Stimulated activated naive CD4-positive, alpha-beta T cell treated with Interleukin-2 at 50 U/mL for 16 hours (primary cell): ENCODE results near the gene PTMA.
A peak's percentile ranks its signal among the peaks of the same experiment; 100 is the strongest.

Experiments used
- DNase-seq: peaks from one replicate; lab custom pipeline; 2025; lab: John Stamatoyannopoulos, UW

Gene PTMA

DNA sequence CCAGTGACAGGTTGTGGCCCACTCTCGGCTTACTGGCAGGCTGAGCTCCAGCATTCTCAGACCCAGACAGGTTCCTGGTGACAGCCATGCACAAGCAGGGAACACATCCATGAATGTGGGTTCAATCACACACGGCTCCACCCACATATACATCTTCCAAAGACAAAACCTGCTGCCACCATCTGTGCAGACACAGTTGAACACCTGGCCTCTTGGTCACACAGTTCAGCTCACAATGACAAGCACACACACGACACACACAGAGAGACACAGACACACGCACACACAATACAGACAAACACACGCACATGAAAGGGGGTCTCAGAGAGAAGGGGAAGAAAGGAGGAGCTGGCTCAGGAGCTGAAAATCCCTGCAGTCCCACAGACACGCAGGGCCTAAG is 32.1 kb upstream of the PTMA start:
- no peak for DNase-seq

DNA sequence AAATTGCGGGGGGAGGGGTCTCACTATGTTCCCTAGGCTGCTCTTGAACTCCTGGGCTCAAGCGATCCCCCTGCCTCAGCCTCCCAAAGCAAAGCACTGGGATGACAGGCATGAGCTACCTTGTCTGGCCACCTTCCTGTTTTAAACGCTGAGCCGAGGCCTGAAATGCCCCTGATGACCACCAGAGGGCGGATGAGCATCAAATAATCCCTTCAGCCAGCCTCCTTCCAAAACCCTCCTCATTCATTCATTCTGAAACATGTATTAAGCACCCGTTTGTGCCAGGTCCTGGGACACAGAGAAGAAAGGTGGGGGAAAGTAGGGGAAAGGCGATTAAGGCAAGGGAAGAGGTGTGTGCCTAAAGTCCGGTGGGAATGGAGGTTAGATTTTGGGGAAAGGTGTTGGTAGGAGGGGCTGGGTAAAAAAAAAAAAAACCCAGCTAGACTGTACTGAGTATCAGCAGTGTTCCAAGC is 30.7 kb upstream of the PTMA start:
- DNase-seq: peak; percentile 71

DNA sequence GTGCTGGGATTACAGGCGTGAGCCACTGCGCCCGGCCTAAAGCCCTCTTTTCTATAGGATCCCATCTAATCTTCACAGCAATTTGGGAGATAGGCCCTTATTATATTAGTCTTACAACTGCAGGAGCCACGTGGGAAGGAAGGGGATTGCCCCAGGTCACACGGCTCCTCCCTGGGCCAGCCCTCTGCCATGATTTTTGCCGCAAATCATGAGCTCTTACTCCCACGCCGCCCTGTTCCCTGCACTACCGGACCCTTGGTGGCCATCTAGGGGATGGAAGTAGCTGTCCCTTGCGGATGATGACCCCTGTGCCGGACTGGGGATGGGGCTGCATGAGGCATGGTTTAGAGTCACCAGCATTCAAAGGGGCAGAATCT is 28.4 kb upstream of the PTMA start:
- DNase-seq: no peak

DNA sequence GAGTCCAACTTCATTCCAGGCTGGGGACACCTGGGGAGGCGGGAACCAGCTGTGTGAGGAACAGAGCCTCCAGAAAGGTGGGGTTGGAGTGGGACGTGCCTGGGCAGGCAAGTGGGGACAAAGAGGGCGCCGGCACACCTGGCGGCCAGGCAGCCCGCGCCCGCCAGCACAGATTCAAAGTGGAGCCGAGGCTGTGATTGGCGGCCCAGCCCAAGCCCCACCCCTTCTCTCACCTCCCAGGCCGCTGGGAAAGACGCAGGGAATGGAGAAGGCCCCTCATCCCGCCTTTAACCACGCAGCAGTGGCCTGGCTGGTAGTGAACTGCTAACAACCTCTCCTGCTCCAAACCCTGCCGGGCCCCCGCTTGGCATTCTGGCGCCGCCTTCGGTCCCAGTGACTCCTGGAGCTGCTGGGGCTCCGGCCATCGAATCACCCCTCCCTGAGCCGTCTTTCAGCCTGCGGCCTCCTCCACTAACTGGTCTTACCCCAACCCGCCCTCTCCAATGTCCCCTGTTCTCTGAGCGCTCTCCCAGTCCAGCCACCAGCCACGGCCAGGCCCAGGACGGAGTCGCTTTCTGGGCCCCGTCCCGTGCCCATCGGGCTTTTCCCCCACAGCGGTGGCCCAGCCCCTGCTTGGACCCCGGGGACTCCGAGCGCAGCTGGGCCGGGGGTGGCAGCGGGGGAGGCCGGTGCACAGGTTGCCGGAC is 27.9 kb upstream of the PTMA start:
- DNase-seq: no peak

DNA sequence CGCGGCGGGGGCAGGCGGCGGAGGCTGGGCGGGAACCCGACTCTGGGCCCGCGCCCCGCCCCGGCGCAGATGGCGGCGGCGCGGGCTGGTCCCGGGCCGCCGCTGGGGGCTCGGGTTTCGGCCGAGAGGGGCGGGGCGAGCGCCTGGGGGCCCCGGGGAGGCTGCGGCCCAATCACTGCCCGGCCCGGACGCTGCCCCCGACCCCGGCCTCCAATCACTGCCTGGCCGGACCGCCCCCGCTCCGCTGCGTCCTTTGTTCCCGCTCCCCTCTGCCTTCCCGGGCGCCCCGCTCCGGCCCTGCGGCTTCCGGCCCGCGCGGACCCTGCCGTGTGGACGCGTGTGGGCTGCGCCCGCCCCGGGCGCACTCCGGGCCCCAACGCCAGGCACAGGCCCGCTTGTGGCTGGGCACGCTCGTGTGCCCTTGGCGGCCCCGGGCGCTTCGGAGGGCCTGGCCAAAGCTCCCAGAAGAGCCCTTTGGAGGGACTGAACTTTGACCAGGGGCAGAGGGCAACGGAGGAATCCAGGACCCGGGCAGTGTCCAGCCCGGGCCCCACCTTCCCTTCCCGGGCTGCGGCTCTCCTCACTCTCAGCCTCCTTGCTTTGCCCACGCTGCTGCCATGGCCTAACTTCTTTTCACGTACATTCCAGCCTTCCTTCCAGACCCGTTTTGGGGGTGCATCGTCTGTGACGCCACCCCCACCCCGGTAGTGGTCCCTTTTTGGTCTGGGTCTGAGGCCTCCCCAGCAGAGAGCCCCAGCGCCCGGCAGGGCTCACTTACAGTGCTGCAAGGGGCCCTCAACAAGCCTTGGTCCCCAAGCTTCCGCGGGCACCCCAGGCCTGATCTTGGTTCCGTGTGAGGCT is 27.1 kb upstream of the PTMA start:
- DNase-seq: no peak

DNA sequence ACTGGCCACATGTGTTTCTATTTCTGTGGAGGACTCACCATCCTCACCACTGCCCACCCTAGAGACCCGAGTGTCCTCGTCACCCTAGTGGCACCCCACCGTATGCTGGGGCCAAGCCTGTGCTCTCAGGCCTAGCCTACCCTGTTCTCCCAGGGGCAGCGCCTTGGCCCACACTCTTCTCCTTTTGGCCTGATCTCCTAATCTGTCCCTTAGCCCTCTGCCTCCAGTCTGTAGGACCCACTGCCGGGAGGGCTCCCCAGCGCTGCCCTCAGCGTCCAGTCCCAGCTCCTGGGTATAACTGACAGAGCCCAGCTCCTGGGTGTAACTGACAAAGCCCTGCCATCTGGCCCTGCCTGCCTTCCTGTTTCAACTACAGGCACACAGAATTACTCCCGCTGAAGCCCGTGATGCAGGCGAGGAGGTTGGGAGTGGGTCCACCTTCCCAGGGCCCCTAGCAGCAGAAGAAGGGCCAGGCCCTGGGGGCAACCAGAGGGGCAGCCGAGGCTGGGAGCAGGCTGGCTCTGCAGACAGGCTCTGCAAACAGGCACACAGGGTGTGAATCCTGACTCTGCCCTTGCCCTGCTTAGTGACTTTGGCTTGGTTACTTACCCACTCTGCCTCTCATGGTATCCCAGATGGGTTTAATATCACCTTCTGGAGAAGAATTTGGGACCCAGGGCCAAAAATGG is 25.6 kb upstream of the PTMA start:
- no peak for DNase-seq

DNA sequence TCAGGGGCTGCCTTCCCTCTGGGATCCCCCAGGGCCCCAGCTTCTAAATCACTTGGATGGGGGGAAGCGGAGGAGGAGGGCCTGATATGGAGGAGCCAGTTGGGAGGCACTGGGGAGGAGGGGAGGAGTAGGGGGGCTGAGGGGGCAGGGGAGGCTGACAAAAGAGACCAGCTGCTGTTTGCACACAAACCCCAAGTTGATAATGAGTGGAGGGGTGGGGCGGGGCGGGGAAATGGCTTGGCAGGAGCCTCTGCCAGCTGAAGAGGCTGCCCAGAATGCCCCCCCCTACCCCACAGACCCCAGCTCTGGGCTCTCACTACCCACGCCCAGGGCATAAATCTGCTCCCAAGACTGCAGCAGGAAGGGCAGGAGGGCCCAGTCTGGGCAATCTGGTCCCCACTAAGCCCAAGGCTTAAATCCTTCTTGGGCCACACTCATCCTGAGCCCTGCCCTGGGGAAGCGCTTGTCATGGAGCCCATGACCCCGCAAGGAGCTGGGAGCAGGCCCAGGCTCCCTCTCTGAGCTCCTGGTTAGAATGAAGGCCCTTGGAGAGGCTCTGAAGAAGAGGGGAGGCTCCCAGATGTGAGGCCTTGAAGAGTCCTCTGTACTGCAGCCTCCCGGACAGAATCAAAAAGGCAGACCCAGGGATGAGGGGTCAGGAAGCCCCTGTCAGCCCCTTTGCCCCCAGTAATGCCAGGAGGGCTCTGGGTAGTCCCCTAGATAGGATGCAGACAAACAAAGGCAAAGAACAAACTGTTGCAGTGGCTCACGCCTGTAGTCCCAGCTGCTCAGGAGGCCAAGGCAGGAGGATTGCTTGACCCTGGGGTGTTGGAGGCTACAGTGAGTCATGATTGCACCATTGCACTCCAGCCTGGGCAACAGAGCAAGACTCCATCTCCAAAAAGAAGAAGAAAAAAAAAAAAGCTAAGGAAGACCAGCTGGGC is 24.8 kb upstream of the PTMA start:
- DNase-seq: no peak

DNA sequence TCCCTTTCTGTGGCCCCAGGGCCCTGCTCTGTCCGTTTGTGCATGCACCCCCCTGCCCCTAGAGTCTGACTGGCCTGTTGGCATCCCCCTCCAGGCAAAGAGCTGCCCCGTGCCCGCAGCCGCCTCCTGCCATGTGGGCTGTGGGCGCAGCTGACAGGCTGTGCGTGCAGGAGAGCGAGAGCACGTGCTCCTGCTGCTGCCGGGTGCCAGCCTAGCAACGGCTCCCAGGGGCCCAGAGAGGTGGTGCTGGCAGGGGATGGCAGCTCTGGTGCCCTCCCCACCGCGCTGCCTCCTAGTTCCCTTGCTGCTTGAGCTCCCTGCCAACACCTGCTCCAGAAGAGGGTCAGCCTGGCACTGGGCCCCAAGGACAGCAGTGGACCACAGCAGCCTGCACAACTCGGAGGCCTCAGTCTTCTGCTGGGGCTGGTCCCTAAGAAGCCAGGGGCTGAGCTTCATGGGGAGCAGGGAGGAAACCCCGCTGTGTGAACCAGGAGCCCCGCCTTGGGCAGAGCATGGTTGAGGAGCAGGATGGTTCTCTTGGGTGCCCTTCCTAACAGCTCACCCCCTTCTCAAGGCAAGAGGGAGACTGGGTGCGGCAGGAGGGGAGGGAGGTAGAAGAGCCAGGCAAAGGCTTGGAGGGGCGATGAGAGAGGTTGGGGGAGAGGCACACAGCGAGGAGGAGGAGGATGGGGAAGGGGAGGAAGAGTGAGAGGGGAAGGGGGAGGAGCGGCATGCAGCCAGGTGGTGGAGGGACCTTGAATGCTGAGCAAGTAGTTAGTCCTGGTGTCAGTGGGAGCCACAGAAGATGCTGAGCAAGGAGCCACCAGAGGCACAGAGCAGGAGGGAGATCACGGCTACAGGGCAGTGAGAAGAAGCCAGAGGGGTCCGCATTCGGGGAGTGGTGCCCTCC is 23.8 kb upstream of the PTMA start:
- no peak for DNase-seq

DNA sequence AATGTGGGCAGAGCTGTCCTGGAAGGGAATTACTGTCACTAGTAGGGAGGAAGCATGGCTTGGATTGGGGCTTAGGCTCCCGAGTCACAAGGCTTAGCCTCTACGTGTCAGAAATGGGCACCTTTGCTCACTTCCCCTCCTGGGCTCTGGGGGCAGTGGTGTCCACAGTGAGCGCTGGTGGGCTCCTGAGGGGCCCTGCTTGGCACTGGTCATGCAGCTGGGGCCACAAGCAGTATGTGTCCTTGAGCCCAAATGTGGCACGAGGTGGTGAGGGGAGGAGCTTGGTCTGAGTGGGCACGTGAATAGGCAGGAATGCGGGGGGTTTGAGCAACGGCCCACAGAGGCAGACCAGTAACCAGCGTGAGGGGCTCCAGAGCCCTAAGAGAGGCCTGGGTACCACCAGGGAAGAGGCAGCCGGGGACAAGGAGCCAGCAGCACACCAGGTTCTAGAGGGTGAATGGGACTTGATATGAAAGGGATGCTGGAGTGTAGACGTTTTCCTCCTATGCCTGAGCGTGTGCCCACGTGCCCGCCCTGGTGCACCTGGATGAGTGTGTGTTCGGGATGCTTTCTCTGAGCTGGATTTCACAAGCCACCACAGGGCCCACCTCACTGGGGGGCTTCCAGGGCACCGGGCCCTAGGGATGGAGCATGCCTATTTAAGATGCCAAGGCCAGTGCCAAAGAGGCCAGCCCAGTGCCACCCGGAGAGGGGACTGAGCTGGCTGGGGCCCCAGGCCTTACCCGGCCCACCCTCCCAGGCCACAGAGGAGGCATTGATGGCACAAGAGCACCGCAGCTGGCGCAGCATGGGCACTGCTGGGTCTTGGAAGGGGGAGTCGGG is 22.8 kb upstream of the PTMA start:
- DNase-seq: no peak

DNA sequence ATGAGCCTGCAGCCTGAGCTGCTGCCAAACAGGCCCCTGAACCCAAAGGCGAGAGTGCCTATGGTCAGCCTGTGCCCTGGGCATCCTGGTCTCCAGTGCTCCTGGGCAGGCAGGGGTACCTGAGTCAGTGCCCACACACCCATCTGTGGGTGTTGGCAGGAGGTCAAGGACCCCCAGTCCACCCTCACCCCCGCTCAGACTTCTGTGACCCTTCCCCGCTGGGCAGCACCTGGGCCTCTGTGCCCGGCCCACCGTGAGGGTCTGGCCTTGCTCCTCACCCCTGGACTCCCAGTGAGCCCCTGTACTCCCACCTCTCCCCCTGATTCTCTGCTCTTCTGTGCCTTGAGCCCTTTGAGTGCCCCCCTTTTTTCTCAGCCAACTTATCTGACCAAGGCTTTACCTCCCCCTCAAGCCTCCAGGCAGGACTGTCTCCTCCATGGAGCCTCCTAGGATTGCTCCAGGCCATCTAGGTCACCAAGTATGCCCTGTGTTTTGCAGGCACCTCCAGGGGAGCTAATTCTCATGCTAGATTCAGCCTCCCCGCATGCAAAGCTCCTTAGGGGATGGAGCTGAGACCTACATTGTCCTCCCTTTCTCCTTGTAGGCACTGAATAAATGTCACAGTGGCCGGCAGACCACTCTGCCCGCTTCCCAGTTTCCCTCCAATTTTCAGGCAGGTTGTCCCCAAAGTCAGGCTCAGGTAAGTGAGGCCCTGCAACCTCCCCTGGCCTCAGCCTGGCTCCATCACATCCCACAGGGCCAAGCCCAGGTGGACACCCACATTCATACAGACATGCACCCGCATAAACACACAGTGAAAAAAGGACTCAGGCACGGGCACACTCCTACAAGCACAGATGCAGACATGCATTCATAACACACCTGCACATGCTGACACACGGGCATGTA is 21.9 kb upstream of the PTMA start:
- DNase-seq: no peak

DNA sequence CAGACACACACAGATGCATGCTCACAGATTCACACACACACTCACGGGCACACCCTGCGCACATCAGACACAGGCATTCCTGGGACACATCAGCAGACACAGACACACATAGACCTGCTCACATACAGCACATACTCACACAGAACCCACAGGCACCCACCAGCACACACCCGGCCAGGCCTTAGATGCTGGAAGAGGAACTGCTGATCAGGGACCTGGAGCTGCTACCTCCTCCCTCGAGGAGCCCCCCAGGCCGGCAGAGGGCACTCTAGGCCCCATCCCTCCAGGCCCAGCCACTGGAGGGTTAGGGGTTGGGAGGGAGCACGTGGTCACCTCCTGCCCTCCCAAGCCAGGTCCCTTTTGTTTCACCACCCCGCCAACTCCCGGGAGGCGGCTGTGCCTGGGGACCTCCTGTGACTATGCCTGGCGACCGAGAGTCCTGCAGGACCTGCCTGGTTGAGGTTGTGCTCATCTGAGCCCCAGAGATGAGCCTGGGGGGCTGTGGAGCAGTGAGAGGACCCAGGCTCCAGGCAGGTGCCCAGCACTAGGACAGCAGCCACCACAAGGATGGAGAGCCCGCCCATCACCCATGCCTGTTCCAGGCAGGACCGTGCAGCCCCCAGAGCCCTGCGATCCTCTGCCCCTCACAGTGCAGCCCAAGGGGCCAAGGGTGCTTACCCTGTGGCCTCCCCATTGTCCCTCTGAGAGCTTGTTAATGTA is 21.0 kb upstream of the PTMA start:
- peak; percentile 47 for DNase-seq

DNA sequence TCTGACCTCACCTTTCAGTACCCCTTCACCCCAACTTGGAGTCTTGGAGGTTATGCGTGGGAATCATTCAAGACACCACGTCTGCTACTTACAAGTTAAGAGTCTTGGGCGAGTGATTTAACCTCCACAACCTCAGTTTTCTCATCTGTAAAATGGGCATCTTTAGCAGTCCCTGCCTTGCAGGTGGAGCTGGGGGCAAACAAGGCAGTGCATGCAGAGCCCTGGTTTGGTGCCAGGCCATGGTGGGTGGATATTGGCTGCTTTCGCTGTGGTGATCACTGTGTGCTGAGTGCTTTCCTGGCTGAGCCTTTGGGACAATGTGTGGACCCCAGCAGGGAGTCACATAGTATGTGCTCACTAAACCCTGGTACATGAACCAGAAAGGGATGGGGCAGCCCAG is 20.4 kb upstream of the PTMA start:
- no peak for DNase-seq

DNA sequence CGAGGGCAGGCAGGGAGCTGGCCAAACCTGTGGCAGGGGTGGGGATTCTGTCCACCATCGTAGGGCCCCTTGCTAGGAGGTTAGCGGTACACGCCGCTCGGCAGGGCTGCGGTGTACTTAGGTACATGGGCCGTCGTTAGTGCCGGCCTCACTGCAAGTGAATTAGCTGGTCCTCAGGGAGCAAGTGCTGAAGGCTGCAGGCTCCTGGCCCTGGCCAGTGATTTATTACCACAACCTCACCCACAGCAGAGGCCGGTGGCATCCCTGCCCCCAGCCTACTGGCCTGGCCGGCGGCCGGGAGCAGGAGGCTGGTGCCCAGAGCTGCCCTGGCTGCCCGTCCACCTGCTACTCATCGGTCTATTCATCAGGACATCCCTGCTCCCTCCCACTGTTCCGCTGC is 19.6 kb upstream of the PTMA start:
- no peak for DNase-seq

DNA sequence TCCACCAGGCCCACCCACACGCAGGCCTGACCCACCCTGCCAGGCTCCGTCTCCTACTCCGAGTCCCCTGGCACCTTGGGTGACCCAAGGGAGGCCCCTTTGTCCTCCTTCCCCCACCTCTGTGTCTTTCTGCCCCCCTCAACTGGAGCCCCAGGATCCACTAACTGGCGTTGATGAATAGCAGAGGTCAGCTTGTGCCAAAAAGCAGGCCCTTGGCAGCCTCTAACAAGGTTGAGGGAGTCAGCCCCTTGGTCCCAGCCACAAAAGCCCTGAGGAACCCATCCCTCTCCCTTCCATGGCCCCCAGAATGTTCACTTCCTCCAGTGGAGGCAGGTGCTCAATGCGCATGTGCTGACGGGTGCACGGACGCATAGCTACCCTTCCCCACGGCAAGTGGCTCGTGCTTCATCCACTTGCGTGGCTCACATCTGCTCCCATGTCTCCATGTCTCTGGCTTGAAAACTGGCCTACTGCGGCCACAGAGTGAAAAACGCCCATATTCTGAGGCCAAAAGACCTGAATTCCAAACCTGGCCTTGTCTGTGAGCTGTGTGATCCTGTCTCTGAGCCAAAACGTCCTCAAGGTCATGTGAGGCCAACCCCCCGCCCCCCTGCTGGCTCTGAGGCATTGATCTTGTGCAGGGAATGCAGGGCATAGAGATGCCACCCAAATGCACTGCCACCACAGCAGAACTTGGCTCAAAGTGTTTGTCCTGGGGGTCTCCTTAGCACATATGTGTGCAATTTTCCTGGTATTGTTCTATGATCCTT is 19.0 kb upstream of the PTMA start:
- no peak for DNase-seq

DNA sequence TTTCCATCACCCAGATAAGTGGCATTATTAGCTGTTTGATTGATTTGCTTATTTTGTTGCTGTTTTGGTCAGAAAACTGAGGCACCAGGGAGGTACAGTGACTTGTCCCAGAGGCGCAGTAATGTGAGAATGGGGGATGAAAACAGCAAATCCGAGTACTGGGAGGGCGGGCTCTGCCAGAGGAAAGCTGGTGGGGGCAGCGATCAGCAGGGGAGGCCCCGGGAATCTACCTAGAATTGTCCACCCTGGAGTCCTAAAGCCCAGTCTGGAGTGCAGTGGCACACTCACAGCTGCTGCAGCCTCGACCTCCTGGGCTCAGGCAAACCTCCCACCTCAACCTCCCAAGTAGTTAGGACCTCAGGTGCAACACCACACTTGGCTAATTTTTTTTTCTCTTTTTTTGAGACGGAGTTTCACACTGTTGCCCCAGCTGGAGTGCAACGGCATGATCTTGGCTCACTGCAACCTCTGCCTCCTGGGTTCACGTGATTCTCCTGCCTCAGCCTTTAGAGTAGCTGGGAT is 17.0 kb upstream of the PTMA start:
- no peak for DNase-seq

DNA sequence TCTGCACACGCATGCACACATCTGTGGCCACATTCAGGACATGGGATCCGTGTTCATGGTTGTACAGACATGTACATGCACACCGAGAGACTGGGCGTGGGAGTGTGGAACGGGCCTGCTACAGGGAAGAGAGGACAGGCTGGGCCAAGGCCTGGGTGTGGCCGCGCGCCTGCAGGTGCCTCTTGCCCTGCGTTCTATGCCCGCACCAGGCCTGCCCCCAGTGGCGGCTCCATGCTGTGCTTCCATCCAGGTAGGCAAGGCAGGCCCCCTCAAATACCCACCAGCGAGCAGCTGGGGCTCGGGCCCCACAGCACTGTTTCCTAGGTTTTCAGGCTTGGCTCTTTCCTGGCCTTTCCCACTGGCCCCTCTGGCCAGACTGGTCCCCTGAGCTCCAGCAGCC is 15.5 kb upstream of the PTMA start:
- no peak for DNase-seq

DNA sequence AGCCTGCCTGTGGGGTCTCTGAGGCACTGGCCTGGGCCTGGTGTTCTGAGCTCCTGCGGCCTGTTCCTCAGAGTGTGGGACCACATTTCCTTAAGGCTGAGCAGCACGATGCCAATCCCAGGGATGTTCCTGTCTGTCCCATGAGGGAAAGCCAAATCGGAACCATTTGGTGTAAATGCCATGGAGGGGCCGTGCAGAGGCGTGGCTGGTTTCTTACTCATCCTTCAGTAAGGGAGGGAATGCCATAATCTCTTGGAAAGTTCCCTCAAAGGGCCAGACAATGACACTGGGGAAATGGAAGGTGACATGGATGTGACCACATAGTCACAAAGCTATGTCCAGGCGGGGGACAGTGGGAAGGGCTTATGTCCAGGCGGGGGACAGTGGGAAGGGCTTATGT is 14.4 kb upstream of the PTMA start:
- no peak for DNase-seq
